Measurements from ENCODE around the gene DDX27. TPM values are rescaled to one million over a fixed set of nuclear protein-coding genes. Genes with fewer than 3 reads are reported as not detected.

DDX27 gene
- total and polyA plus RNA-seq, 2 of the 8 experiments (the other 6 are each of a cell fraction or from before 2014, with no cell fraction given) = 42.7 to 51.0 TPM

GRCh38 chr20:49259799-49260198 is 40.6 kb downstream of the DDX27 start:
- Histone ChIP-seq H4K5ac (ENCODE audit: insufficient read length, low read depth, low read length) (no peak overlapping the region), H2AFZ (ENCODE audit: low read length) (no peak overlapping the region), H3K23ac (ENCODE audit: insufficient read length) (no peak overlapping the region), H3K18ac (ENCODE audit: extremely low read depth, low read length) (no peak overlapping the region), H3K4me2 (ENCODE audit: insufficient read depth in 1 of 2, low read depth in 2 of 2, low read length in 2 of 2) (no peak overlapping the region), H2BK5ac (ENCODE audit: low read depth, low read length) (no peak overlapping the region), H3K79me2 (ENCODE audit: control insufficient read depth in 1 of 2, insufficient read depth in 2 of 2, low read length in 2 of 2) (no peaks in the 10 kb centered on the region), H4K91ac (replicated peaks; ENCODE audit: insufficient read length, low read length) (no peak overlapping the region), H3K4me1 (replicated peaks in 1 of 4; ENCODE audit: control insufficient read depth in 3 of 4, insufficient read depth in 4 of 4, low read length in 3 of 4) (no peaks in the 10 kb centered on the region), H3K4ac (replicated peaks; ENCODE audit: insufficient read length, low read depth, low read length) (no peak overlapping the region), H3K9me3 (ENCODE audit: insufficient read depth in 2 of 2, low read depth in 1 of 2, low read length in 1 of 2) (no peaks in the 10 kb centered on the region), H3K27me3 (replicated peaks in 1 of 4; ENCODE audit: control insufficient read depth in 3 of 4, extremely low read depth in 1 of 4, insufficient read depth in 3 of 4, low read length in 3 of 4) (no peaks in the 10 kb centered on the region), H3K56ac (replicated peaks; ENCODE audit: insufficient read length, low read depth, low read length) (no peak overlapping the region), H3K14ac (ENCODE audit: insufficient read length) (no peak overlapping the region), H2BK120ac (replicated peaks; ENCODE audit: low read depth, low read length) (no peak overlapping the region), H3K79me1 (ENCODE audit: low read depth, low read length) (no peaks in the 10 kb centered on the region), H3K9ac (replicated peaks in 1 of 4; ENCODE audit: extremely low read depth in 1 of 4, low read depth in 3 of 4, low read length in 3 of 4) (no peak overlapping the region), H3K23me2 (ENCODE audit: low read depth, low read length) (no peaks in the 10 kb centered on the region), H3K4me3 (ENCODE audit: extremely low read depth in 1 of 4, insufficient read depth in 2 of 4, low read depth in 3 of 4, low read length in 4 of 4) (no peak overlapping the region), H2BK20ac (ENCODE audit: low read length) (no peak overlapping the region), H4K20me1 (replicated peaks in 1 of 2; ENCODE audit: control insufficient read depth in 1 of 2, insufficient read depth in 2 of 2, low read length in 2 of 2) (peaks cover 0 to 5% of the 10 kb centered on the region in 2 experiments), H2AK5ac (ENCODE audit: low read depth, low read length) (no peak overlapping the region), H3K36me3 (ENCODE audit: control insufficient read depth in 2 of 4, insufficient read depth in 4 of 4, low read length in 3 of 4) (peaks cover 26 to 67% (median 54%) of the 10 kb centered on the region in 4 experiments), H4K8ac (ENCODE audit: extremely low read depth, insufficient read depth, low read length) (no peak overlapping the region), H2BK12ac (ENCODE audit: low read depth, low read length) (no peak overlapping the region), H2BK15ac (ENCODE audit: low read length) (no peak overlapping the region), H3K27ac (ENCODE audit: low read depth, low read length) (no peak overlapping the region)
- TF ChIP-seq GABPA (IDR thresholded peaks at IDR 0.05; ENCODE audit: borderline replicate concordance, insufficient read depth, low read length) (no peak), RFX5 (IDR thresholded peaks at IDR 0.05; ENCODE audit: borderline replicate concordance, low read depth, low read length) (no peak), EGR1 (IDR thresholded peaks at IDR 0.05; ENCODE audit: borderline replicate concordance, low read depth, low read length) (no peak), PHF8 (conservative IDR thresholded peaks at IDR 0.05; ENCODE audit: low read depth, low read length) (no peak), RNF2 (IDR thresholded peaks at IDR 0.05; ENCODE audit: borderline replicate concordance, low read depth, low read length, missing control alignments, poor library complexity, severe bottlenecking) (no peak), SRF (IDR thresholded peaks at IDR 0.05; ENCODE audit: low read depth, low read length) (no peak)
- TF ChIP-seq, protein P1, sequence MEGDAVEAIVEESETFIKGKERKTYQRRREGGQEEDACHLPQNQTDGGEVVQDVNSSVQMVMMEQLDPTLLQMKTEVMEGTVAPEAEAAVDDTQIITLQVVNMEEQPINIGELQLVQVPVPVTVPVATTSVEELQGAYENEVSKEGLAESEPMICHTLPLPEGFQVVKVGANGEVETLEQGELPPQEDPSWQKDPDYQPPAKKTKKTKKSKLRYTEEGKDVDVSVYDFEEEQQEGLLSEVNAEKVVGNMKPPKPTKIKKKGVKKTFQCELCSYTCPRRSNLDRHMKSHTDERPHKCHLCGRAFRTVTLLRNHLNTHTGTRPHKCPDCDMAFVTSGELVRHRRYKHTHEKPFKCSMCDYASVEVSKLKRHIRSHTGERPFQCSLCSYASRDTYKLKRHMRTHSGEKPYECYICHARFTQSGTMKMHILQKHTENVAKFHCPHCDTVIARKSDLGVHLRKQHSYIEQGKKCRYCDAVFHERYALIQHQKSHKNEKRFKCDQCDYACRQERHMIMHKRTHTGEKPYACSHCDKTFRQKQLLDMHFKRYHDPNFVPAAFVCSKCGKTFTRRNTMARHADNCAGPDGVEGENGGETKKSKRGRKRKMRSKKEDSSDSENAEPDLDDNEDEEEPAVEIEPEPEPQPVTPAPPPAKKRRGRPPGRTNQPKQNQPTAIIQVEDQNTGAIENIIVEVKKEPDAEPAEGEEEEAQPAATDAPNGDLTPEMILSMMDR (IDR thresholded peaks at IDR 0.05; ENCODE audit: control extremely low read depth in 1 of 3, insufficient read depth in 1 of 3, low read depth in 1 of 3, low read length in 3 of 3) = no peak
- WGBS, 2 experiments (ENCODE audit: extremely low coverage in 1 of 2, insufficient coverage in 1 of 2, insufficient read length in 1 of 2, insufficient replicate concordance in 2 of 2, low coverage in 1 of 2, low lambda C conversion rate in 2 of 2, missing lambda C conversion rate in 1 of 2) = 89% methylated on average over 2 of the region's 2 CpGs; no CpG with 5 or more reads in 1 of the 2 experiments
- CTCF ChIA-PET (ENCODE audit: partially characterized antibody) = interaction anchor here (1.1 to 1.3 kb wide), 4 partner anchors 10 to 282 kb away, joined by 3 to 5 read pairs (median 4); no protein-coding TSS in a partner anchor
- DNase-seq (ENCODE audit: low read depth in 1 of 2, low spot score in 2 of 2) = no peak
- POLR2A ChIA-PET (ENCODE audit: partially characterized antibody) = interaction anchor here (1.5 kb wide), 1 partner anchor 14 kb away, joined by 6 read pairs; no protein-coding TSS in a partner anchor
- no peak for FAIRE-seq

Measured in H1 (cell line).